K562 (cell line): Measurements from ENCODE around the gene CCDC9. TPM values are rescaled to one million over a fixed set of nuclear protein-coding genes. Genes with fewer than 3 reads are reported as not detected.
A peak's percentile ranks its signal among the peaks of the same experiment; 100 is the strongest.

ENCODE experiments used
- ARNT ChIP-seq, 2 experiments: fragments of 450-650 bp; IDR thresholded peaks; 2 replicates each; pipeline ENCODE4 v1.6.1; 2016; ENCODE audit warnings: mild to moderate bottlenecking in 1 of 2
- COPS2 ChIP-seq: fragments of 450-650 bp; conservative IDR thresholded peaks from 2 replicates; pipeline ENCODE4 v1.6.1; 2016; ENCODE audit warnings: mild to moderate bottlenecking, moderate library complexity
- ELF4 ChIP-seq: fragments of 450-650 bp; formaldehyde crosslinking; IDR thresholded peaks from 2 replicates; pipeline ENCODE4 v1.4.0; 2022; ENCODE audit warnings: missing genetic modification characterization
- ESRRA ChIP-seq: fragments of 450-650 bp; IDR thresholded peaks from 2 replicates; pipeline ENCODE4 v1.6.1; 2014; ENCODE audit warnings: low read depth, mild to moderate bottlenecking, moderate library complexity, borderline replicate concordance
- EZH2 ChIP-seq: IDR thresholded peaks from 2 replicates; pipeline ENCODE4 v1.6.1; 2012; ENCODE audit warnings: low read depth, mild to moderate bottlenecking, inconsistent platforms, low read length, borderline replicate concordance
- GABPB1 ChIP-seq: sonication (generic); formaldehyde crosslinking; IDR thresholded peaks from 2 replicates; pipeline ENCODE4 v1.8.0; 2022; ENCODE audit warnings: mild to moderate bottlenecking, missing genetic modification reagents
- GABPB2 ChIP-seq: fragments of 250-450 bp; sonication (Bioruptor Pico); conservative IDR thresholded peaks from 2 replicates; pipeline ENCODE4 v1.5.1; 2021; ENCODE audit warnings: mild to moderate bottlenecking
- MLLT1 ChIP-seq, 2 experiments: fragments of 450-650 bp; IDR thresholded peaks; 2 replicates each; pipeline ENCODE4 v1.6.1; 2016
- POLR2B ChIP-seq: fragments of 450-650 bp; IDR thresholded peaks from 2 replicates; pipeline ENCODE4 v1.6.1; 2018; ENCODE audit warnings: low read depth; ENCODE audit not compliant: partially characterized antibody
- RBFOX2 ChIP-seq: fragments of 200-400 bp; formaldehyde crosslinking; IDR thresholded peaks from 2 replicates; pipeline ENCODE4 v1.6.1; 2017; ENCODE audit warnings: low read depth, mild to moderate bottlenecking, low read length, moderate library complexity
- RBM15 ChIP-seq: fragments of 200-400 bp; formaldehyde crosslinking; IDR thresholded peaks from 2 replicates; pipeline ENCODE4 v1.6.1; 2018; ENCODE audit warnings: mild to moderate bottlenecking, low read length, moderate library complexity; ENCODE audit not compliant: insufficient read depth
- RFX5 ChIP-seq: IDR thresholded peaks from 2 replicates; pipeline ENCODE4 v1.6.1; 2011; ENCODE audit warnings: low read depth, mild to moderate bottlenecking, improper control_type of control experiment, low read length
- SAFB ChIP-seq: fragments of 200-400 bp; formaldehyde crosslinking; IDR thresholded peaks from 2 replicates; pipeline ENCODE4 v1.6.1; 2017; ENCODE audit warnings: low read depth, low read length, borderline replicate concordance
- SMC3 ChIP-seq: conservative IDR thresholded peaks from 2 replicates; pipeline ENCODE4 v1.6.1; 2011; ENCODE audit warnings: low read depth, low read length, improper control_type of control experiment; ENCODE audit not compliant: insufficient read depth
- ZBTB11 ChIP-seq, 3 experiments: fragments of 200-800 bp in 1 of 3; fragments of 250-450 bp in 1 of 3; fragments of 450-650 bp in 1 of 3; sonication (Bioruptor Pico) in 1 of 3; sonication (Bioruptor generic) in 1 of 3; formaldehyde crosslinking in 1 of 3; IDR thresholded peaks; 2 replicates each; pipeline versions ENCODE4 v1.6.1 to v1.8.0; 2016 to 2022; ENCODE audit warnings: mild to moderate bottlenecking in 2 of 3, missing genetic modification characterization in 2 of 3, missing compliant biosample characterization in 1 of 3, moderate library complexity in 1 of 3
- ZBTB49 ChIP-seq: sonication (generic); formaldehyde crosslinking; IDR thresholded peaks from 2 replicates; pipeline ENCODE4 v1.8.0; 2022; ENCODE audit warnings: missing genetic modification reagents, mild to moderate bottlenecking, borderline replicate concordance
- ZNF217 ChIP-seq: sonication (generic); formaldehyde crosslinking; IDR thresholded peaks from 2 replicates; pipeline ENCODE4 v1.8.0; 2022; ENCODE audit warnings: mild to moderate bottlenecking, missing genetic modification reagents
- ZNF316 ChIP-seq: fragments of 450-650 bp; IDR thresholded peaks from 2 replicates; pipeline ENCODE4 v1.6.1; 2016
- ZNF395 ChIP-seq: fragments of 200-800 bp; sonication (Bioruptor generic); IDR thresholded peaks from 2 replicates; pipeline ENCODE4 v1.6.1; 2017; ENCODE audit warnings: missing genetic modification characterization, missing compliant biosample characterization
- polyA plus RNA-seq, 8 experiments: library from polyadenylated mRNA; depleted of rRNA in 4 of 8; stranded (reverse) in 5 of 8; unstranded in 3 of 8; fragments of >200 nt; fragmentation: Nextera tagmentation in 2 of 8; fragmentation: Illumina TruSeq in 1 of 8; extraction: Ambion mirVana in 2 of 8; extraction: Trizol in 1 of 8; gene quantifications; 2 replicates each; pipeline versions ENCODE4 v1.2.1 to v1.2.3, GENCODE V29; 2011 to 2014; ENCODE audit warnings: inconsistent platforms in 1 of 8, missing spikeins in 1 of 8
- total RNA-seq, 7 experiments: library from RNA; depleted of rRNA in 6 of 7; stranded (reverse); fragments of >200 nt in 6 of 7; fragmentation: Illumina TruSeq in 2 of 7; extraction: Trizol in 2 of 7; gene quantifications; 2 replicates each; pipeline versions ENCODE4 v1.2.1 to v1.2.3, GENCODE V29; 2011 to 2021; ENCODE audit warnings: low replicate concordance in 1 of 7

The CCDC9 gene
- total and polyA plus RNA-seq, 9 of the 15 experiments (the other 6 are each of a cell fraction or from before 2014, with no cell fraction given): 0.23 to 38.6 (median 8.4) TPM

GRCh38 chr19:47241919-47242577 lies 14.3 kb upstream of the CCDC9 start (continued):
- no peak for TF ChIP-seq ZBTB49 (CRISPR knock-in tag)
- no peak for TF ChIP-seq SAFB
- no peak for TF ChIP-seq ZBTB11 (CRISPR knock-in tag; IDR thresholded peaks at IDR 0.05)
- no peak for TF ChIP-seq ESRRA
- no peak for TF ChIP-seq POLR2B
- TF ChIP-seq SMC3: no peak
- no peak for TF ChIP-seq RFX5
- TF ChIP-seq GABPB1: no peak
- TF ChIP-seq RBM15: no peak
- TF ChIP-seq ZNF316: peak; percentile 0; the same call in 1 of the 2 replicates
- TF ChIP-seq ZNF395 (CRISPR knock-in tag): peak; percentile 62; the same call in 1 of the 2 replicates
- TF ChIP-seq ZNF217: no peak
- TF ChIP-seq ELF4 (CRISPR knock-in tag): no peak
- TF ChIP-seq RBFOX2: no peak
- no peak for TF ChIP-seq EZH2
- TF ChIP-seq COPS2: no peak
- no peak for TF ChIP-seq GABPB2 (CRISPR knock-in tag)
- TF ChIP-seq MLLT1 (IDR thresholded peaks at IDR 0.05): no peak; a peak in 1 of 4 replicates
- TF ChIP-seq ARNT (IDR thresholded peaks at IDR 0.05): 0 out of 4 replicates have a peak, but pooled peaks of 1 of the 2 experiments have one; percentile 19
